MM.1S (cell line): ENCODE results near the gene CIRBP.

Source experiments
- DNase-seq: peaks from one replicate; pipeline ENCODE4 v3.0.0-alpha.2; 2015
- H2AFZ ChIP-seq: fragments of 300-600 bp; sonication (generic); 2 replicates; pipeline ENCODE4 v1.6.0; 2016; ENCODE audit warnings: antibody characterized with exemption, low read length
- H3F3A ChIP-seq: fragments of 300-600 bp; sonication (generic); 2 replicates; pipeline ENCODE4 v1.6.1; 2016; ENCODE audit warnings: mild to moderate bottlenecking, antibody characterized with exemption, low read length, moderate library complexity, mixed read lengths; ENCODE audit not compliant: insufficient read depth
- H3K27ac ChIP-seq: fragments of 300-600 bp; sonication (generic); 2 replicates; pipeline ENCODE4 v1.5.1; 2016; ENCODE audit warnings: mild to moderate bottlenecking, low read length
- H3K27me3 ChIP-seq: fragments of 300-600 bp; sonication (generic); replicated peaks from 2 replicates; pipeline ENCODE4 v1.6.0; 2016; ENCODE audit warnings: low read length; ENCODE audit not compliant: insufficient read depth
- H3K36me3 ChIP-seq: fragments of 300-600 bp; sonication (generic); replicated peaks from 2 replicates; pipeline ENCODE4 v1.6.1; 2016; ENCODE audit warnings: mild to moderate bottlenecking, low read length, mixed read lengths; ENCODE audit not compliant: insufficient read depth
- H3K4me1 ChIP-seq: fragments of 300-600 bp; sonication (generic); 2 replicates; pipeline ENCODE4 v1.6.1; 2016; ENCODE audit warnings: low read length, mixed read lengths
- H3K4me2 ChIP-seq: fragments of 300-600 bp; sonication (generic); 2 replicates; pipeline ENCODE4 v1.6.0; 2016; ENCODE audit warnings: low read depth, low read length
- H3K4me3 ChIP-seq: fragments of 300-600 bp; sonication (generic); 2 replicates; pipeline ENCODE4 v1.5.1; 2016; ENCODE audit warnings: low read length, mixed read lengths
- H3K79me2 ChIP-seq: fragments of 300-600 bp; sonication (generic); 2 replicates; pipeline ENCODE4 v1.6.1; 2016; ENCODE audit warnings: mixed run types, low read length, mixed read lengths
- H3K9ac ChIP-seq: fragments of 300-600 bp; sonication (generic); 2 replicates; pipeline ENCODE4 v1.6.1; 2016; ENCODE audit warnings: low read length, mixed read lengths
- H3K9me2 ChIP-seq: fragments of 300-600 bp; sonication (generic); replicated peaks from 2 replicates; pipeline ENCODE4 v1.6.1; 2016; ENCODE audit warnings: mild to moderate bottlenecking, low read length, mixed read lengths; ENCODE audit not compliant: insufficient read depth
- H3K9me3 ChIP-seq: fragments of 300-600 bp; sonication (generic); replicated peaks from 2 replicates; pipeline ENCODE4 v1.6.1; 2016; ENCODE audit warnings: mild to moderate bottlenecking, low read length, mixed read lengths; ENCODE audit not compliant: insufficient read depth
- H4K20me1 ChIP-seq: fragments of 300-600 bp; sonication (generic); 2 replicates; pipeline ENCODE4 v1.6.1; 2016; ENCODE audit warnings: mild to moderate bottlenecking, low read length, moderate library complexity, mixed read lengths; ENCODE audit not compliant: insufficient read depth
- EZH2 ChIP-seq: fragments of 300-600 bp; sonication (generic); optimal IDR thresholded peaks from 2 replicates; pipeline ENCODE3; 2017; ENCODE audit warnings: low read depth, mild to moderate bottlenecking, antibody characterized with exemption, low read length, mixed read lengths
- EZH2phosphoT487 ChIP-seq: fragments of 300-600 bp; sonication (generic); IDR thresholded peaks from 2 replicates; pipeline ENCODE4 v1.6.1; 2018; ENCODE audit warnings: antibody characterized with exemption, low read length
- TF ChIP-seq, protein P1 (sequence below): fragments of 300-600 bp; sonication (generic); IDR thresholded peaks from 2 replicates; pipeline ENCODE4 v1.5.1; 2016; ENCODE audit warnings: antibody characterized with exemption, low read length, mixed read lengths

Gene CIRBP

GRCh38 chr19:1252821-1253513, 16.2 kb upstream of the CIRBP start:
- Histone ChIP-seq H3K36me3 (peaks cover 12% of the 10 kb centered on the region; the same call in 1 of the 2 replicates), H3K79me2 (peaks cover 30% of the 10 kb centered on the region), H3K4me2 (no peak overlapping the region), H3K4me3 (no peak overlapping the region), H3K9me3 (no peaks in the 10 kb centered on the region), H3K9me2 (no peaks in the 10 kb centered on the region), H4K20me1 (no peaks in the 10 kb centered on the region), H3K27me3 (no peaks in the 10 kb centered on the region), H3K9ac (no peak overlapping the region), H3K27ac (no peak overlapping the region), H3K4me1 (peaks cover 1% of the 10 kb centered on the region), H3F3A (peaks cover 7% of the 10 kb centered on the region; the same call in 1 of the 2 replicates), H2AFZ (no peak overlapping the region)
- no peak for DNase-seq
- TF ChIP-seq EZH2phosphoT487 = no peak

DNA sequence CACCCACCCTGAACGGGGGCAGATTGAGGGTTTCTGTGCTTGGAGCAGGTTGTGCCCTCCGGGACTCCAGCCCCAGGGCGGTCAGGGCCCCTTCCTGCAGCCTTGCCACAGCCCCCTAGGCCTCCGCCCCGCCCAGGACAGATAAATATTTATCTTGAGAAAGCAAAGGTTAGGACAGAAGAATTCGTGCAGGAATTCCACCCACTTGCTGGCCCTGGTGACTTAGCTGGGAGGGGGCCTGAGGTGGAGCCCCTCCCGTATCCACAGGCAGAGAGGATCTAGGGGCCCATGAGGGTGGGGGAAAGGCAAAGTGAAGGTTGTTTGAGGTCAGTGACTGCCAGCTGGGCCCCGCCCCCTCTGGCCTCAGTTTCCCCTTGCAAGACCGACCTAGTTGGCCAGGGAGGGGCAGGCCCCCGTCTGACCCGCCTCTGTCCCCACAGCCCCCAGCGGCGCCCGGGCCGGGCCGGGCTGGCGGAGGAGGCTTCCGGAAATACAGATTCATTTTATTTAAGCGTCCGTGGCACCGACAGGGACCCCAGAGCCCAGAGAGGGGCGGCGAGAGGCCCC, 15.5 kb upstream of the CIRBP start:
- no peak for DNase-seq
- Histone ChIP-seq H3K9me3 (no peaks in the 10 kb centered on the region), H3K36me3 (peaks cover 12% of the 10 kb centered on the region; the same call in 1 of the 2 replicates), H3K79me2 (peaks cover 34% of the 10 kb centered on the region), H3K4me2 (no peak overlapping the region), H4K20me1 (no peaks in the 10 kb centered on the region), H3K9ac (no peak overlapping the region), H3K27ac (no peak overlapping the region), H3K4me1 (peaks cover 4% of the 10 kb centered on the region; the same call in 1 of the 2 replicates), H3K27me3 (no peaks in the 10 kb centered on the region), H3K9me2 (no peaks in the 10 kb centered on the region), H3K4me3 (no peak overlapping the region), H2AFZ (no peak overlapping the region), H3F3A (peaks cover 3% of the 10 kb centered on the region; the same call in 1 of the 2 replicates)
- TF ChIP-seq EZH2phosphoT487 (no peak), EZH2 (no peak)
- TF ChIP-seq, protein P1, sequence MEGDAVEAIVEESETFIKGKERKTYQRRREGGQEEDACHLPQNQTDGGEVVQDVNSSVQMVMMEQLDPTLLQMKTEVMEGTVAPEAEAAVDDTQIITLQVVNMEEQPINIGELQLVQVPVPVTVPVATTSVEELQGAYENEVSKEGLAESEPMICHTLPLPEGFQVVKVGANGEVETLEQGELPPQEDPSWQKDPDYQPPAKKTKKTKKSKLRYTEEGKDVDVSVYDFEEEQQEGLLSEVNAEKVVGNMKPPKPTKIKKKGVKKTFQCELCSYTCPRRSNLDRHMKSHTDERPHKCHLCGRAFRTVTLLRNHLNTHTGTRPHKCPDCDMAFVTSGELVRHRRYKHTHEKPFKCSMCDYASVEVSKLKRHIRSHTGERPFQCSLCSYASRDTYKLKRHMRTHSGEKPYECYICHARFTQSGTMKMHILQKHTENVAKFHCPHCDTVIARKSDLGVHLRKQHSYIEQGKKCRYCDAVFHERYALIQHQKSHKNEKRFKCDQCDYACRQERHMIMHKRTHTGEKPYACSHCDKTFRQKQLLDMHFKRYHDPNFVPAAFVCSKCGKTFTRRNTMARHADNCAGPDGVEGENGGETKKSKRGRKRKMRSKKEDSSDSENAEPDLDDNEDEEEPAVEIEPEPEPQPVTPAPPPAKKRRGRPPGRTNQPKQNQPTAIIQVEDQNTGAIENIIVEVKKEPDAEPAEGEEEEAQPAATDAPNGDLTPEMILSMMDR = no peak

DNA sequence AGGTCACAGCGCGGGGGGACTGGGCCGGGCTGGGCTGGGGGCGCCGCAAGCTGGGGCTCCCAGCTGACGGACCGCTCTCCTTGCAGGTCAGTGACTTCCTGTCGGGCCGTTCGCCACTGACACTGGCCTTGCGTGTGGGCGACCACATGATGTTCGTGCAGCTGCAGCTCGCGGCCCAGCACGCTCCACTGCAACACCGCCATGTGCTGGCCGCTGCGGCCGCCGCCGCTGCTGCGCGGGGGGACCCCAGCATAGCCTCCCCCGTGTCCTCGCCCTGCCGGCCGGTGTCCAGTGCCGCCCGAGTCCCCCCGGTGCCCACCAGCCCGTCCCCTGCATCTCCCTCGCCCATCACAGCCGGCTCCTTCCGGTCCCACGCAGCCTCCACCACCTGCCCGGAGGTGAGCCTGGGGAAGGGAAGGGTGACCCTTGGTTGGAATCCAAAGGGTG, 15.0 kb upstream of the CIRBP start:
- no peaks in the 10 kb centered on the region for H3K9me2 ChIP-seq
- peaks cover 34% of the 10 kb centered on the region for H3K79me2 ChIP-seq
- peaks cover 4% of the 10 kb centered on the region; the same call in 1 of the 2 replicates for H3K4me1 ChIP-seq
- TF ChIP-seq EZH2phosphoT487 = no peak
- TF ChIP-seq, protein P1 = no peak
- no peak for TF ChIP-seq EZH2
- no peak overlapping the region for H3K4me2 ChIP-seq
- peaks cover 2% of the 10 kb centered on the region; the same call in 1 of the 2 replicates for H3F3A ChIP-seq
- no peaks in the 10 kb centered on the region for H4K20me1 ChIP-seq
- no peak for DNase-seq
- H2AFZ ChIP-seq = no peak overlapping the region
- H3K27ac ChIP-seq = no peak overlapping the region
- H3K4me3 ChIP-seq = no peak overlapping the region
- no peak overlapping the region for H3K9ac ChIP-seq
- H3K9me3 ChIP-seq = no peaks in the 10 kb centered on the region
- H3K36me3 ChIP-seq = peaks cover 12% of the 10 kb centered on the region; the same call in 1 of the 2 replicates
- H3K27me3 ChIP-seq = no peaks in the 10 kb centered on the region
